Body of pancreas (tissue), 4 donors: ENCODE results near the gene POLD2. TPM values are rescaled to one million over a fixed set of nuclear protein-coding genes. Genes with fewer than 3 reads are reported as not detected.
A peak's percentile ranks its signal among the peaks of the same experiment; 100 is the strongest.

Experiments used
- ATAC-seq: fragments of 150-250 bp; one replicate; pipeline ENCODE4 v1.9.1; 2016
- DNase-seq, 4 donors: peaks; one replicate each; pipeline ENCODE4 v3.0.0-alpha.2; 2019
- H3K27ac ChIP-seq, 4 donors: fragments of 200-600 bp; sonication (generic); 1 replicate in 3 of 4; 2 replicates in 1 of 4; pipeline versions ENCODE4 v1.5.1 to v1.6.1; 2016 to 2019; ENCODE audit warnings: mild to moderate bottlenecking in 1 of 4, mixed read lengths in 1 of 4, moderate library complexity in 1 of 4
- H3K27me3 ChIP-seq, 2 donors: fragments of 200-600 bp; sonication (generic); one replicate each; pipeline ENCODE4 v1.6.0; 2016; ENCODE audit warnings: mild to moderate bottlenecking in 1 of 2
- H3K36me3 ChIP-seq, 2 donors: fragments of 200-600 bp; sonication (generic); replicated peaks in 1 of 2; 2 replicates each; pipeline ENCODE4 v1.5.1; 2016; ENCODE audit warnings: low read depth in 2 of 2; ENCODE audit not compliant: insufficient read depth in 1 of 2
- H3K4me1 ChIP-seq: fragments of 200-600 bp; sonication (generic); one replicate; pipeline ENCODE4 v1.6.0; 2016
- H3K4me3 ChIP-seq, 2 donors: fragments of 200-600 bp; sonication (generic); 1 replicate in 1 of 2; 2 replicates in 1 of 2; pipeline ENCODE4 v1.5.1; 2016 to 2019
- H3K9me3 ChIP-seq, 3 donors: fragments of 200-600 bp; sonication (generic); 1 replicate in 2 of 3; 2 replicates in 1 of 3; pipeline ENCODE4 v1.5.1; 2016
- CTCF ChIP-seq, 7 experiments: fragments of 450-650 bp in 4 of 7; fragments of 200-600 bp in 3 of 7; sonication (generic) in 3 of 7; IDR thresholded peaks; one replicate each; pipeline ENCODE4 v1.5.1; 2016 to 2019; ENCODE audit warnings: antibody characterized with exemption in 7 of 7
- POLR2A ChIP-seq, 3 donors: fragments of 450-650 bp; IDR thresholded peaks; one replicate each; pipeline ENCODE4 v1.6.1; 2016; ENCODE audit warnings: antibody characterized with exemption in 3 of 3, mild to moderate bottlenecking in 2 of 3
- WGBS, 2 donors: methylation state at CpG; one replicate each; pipeline ENCODE4 v1.1.5; 2017; 5-methylcytosine and 5-hydroxymethylcytosine counted together
- intact Hi-C: fragments of 100-400 bp; cut with DNase I; formaldehyde crosslinking; loops from one replicate; pipeline ENCODE4 v1.15.1; 2023
- total RNA-seq, 2 donors: library from RNA; depleted of rRNA; stranded (reverse); fragments of >200 nt; gene quantifications; one replicate each; pipeline ENCODE4 v1.1.0, GENCODE V29; 2016

POLD2 gene
- total RNA-seq, 2 donors from 2014 or later: 32.7 to 64.6 TPM

GRCh38 chr7:44074349-44074695 lies 49.0 kb downstream of the POLD2 start:
- DNase-seq (no peak), ATAC-seq (no peak)
- TF ChIP-seq POLR2A (IDR thresholded peaks at IDR 0.05) (no peak), CTCF (IDR thresholded peaks at IDR 0.05) (no peak)
- peaks cover 13% of the 10 kb centered on the region for H3K4me1 ChIP-seq
- 82 to 91% methylated on average over 3 to 11 of the region's 13 CpGs for WGBS, 2 donors
- no peak overlapping the region for H3K4me3 ChIP-seq
- H3K36me3 ChIP-seq: peaks cover 0 to 19% of the 10 kb centered on the region in 2 donors
- no peaks in the 10 kb centered on the region for H3K9me3 ChIP-seq
- peak overlapping the region in 2 of 4 donors; percentile 22 to 57 for H3K27ac ChIP-seq
- no peaks in the 10 kb centered on the region for H3K27me3 ChIP-seq
- intact Hi-C loops: no loop called here

- TF ChIP-seq CTCF (IDR thresholded peaks at IDR 0.05): peak in 2 of 7 experiments; percentile 24 to 30
- TF ChIP-seq POLR2A (IDR thresholded peaks at IDR 0.05): peak in 1 of 3 donors; percentile 27
- peaks cover 13% of the 10 kb centered on the region for H3K4me1 ChIP-seq
- ATAC-seq: peak; percentile 20
- peak in 3 of 4 donors; percentile 78 to 85 (median 79) for DNase-seq
- H3K4me3 ChIP-seq: no peak overlapping the region
- no peaks in the 10 kb centered on the region for H3K27me3 ChIP-seq
- H3K36me3 ChIP-seq: peaks cover 0 to 15% of the 10 kb centered on the region in 2 donors
- intact Hi-C loops: no loop called here
- no peaks in the 10 kb centered on the region for H3K9me3 ChIP-seq
- WGBS, 2 donors: 56 to 59% methylated on average over 12 to 26 of the region's 26 CpGs
- peak overlapping the region in 2 of 4 donors; percentile 22 to 57 for H3K27ac ChIP-seq
Observed at GRCh38 chr7:44073664-44074348, 49.5 kb downstream of the POLD2 start.

- H3K4me1 ChIP-seq: peaks cover 13% of the 10 kb centered on the region
- no peaks in the 10 kb centered on the region for H3K9me3 ChIP-seq
- peak; percentile 52 to 70 (median 64) for DNase-seq
- intact Hi-C loops: no loop called here
- no peak overlapping the region for H3K27ac ChIP-seq
- H3K27me3 ChIP-seq: no peaks in the 10 kb centered on the region
- no peak for TF ChIP-seq POLR2A (IDR thresholded peaks at IDR 0.05)
- peak in 5 of 7 experiments; percentile 20 to 39 (median 27) for TF ChIP-seq CTCF (IDR thresholded peaks at IDR 0.05)
- peak; percentile 21 for ATAC-seq
- H3K36me3 ChIP-seq: peaks cover 0 to 3% of the 10 kb centered on the region in 2 donors
- no peak overlapping the region for H3K4me3 ChIP-seq
- 67 to 79% methylated on average over 8 to 12 of the region's 12 CpGs for WGBS, 2 donors
Observed at GRCh38 chr7:44072364-44073231, 50.8 kb downstream of the POLD2 start.

DNA sequence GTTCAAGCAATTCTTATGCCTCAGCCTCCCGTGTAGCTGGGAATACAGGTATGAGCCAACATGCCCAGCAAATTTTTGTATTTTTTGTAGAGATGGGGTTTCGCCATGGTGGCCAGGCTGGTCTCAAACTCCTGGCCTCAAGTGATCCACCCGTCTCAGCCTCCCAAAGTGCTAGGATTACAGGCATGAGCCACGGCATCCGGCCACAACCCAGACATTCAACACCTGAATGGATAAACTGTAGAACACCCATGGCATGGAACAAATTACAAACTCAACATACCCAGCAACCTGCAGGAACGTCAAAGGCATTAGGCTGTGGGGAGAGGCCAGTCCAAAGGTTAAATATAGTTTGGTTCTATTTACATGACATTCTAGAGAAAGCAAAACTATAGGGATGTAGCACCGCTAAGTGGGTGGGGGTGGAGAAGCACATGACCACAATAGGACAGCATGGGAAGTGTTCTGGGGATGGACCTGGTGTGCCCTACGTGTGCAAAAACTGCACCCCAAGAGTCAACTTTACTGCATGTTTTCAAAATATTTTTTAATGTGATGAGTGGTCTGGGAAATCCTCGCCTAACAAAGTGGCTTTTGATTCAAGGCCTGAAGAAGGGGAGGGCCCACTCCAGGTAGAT lies 51.5 kb downstream of the POLD2 start:
- ATAC-seq (no peak), DNase-seq (no peak)
- Histone ChIP-seq H3K36me3 (peaks cover 0 to 2% of the 10 kb centered on the region in 2 donors), H3K4me1 (peaks cover 11% of the 10 kb centered on the region), H3K9me3 (no peaks in the 10 kb centered on the region), H3K27ac (no peak overlapping the region), H3K4me3 (no peak overlapping the region), H3K27me3 (no peaks in the 10 kb centered on the region)
- WGBS, 2 donors: 72 to 80% methylated on average over 6 to 9 of the region's 9 CpGs
- intact Hi-C loops: no loop called here
- TF ChIP-seq CTCF (IDR thresholded peaks at IDR 0.05) (no peak), POLR2A (IDR thresholded peaks at IDR 0.05) (no peak)
